Left ventricle myocardium inferior (tissue), 1 donor: ENCODE measurements around the gene FAM110A. TPM values are rescaled to one million over a fixed set of nuclear protein-coding genes. Genes with fewer than 3 reads are reported as not detected.

Source experiments
- DNase-seq: peaks from one replicate; pipeline ENCODE4 v3.0.0-alpha.2; 2020
- H3K27ac ChIP-seq: fragments of 200-600 bp; replicated peaks from 2 replicates; pipeline ENCODE4 v1.8.0; 2021
- H3K27me3 ChIP-seq: fragments of 200-600 bp; 2 replicates; pipeline ENCODE4 v1.8.0; 2021; ENCODE audit warnings: low read depth
- H3K36me3 ChIP-seq: fragments of 200-600 bp; 2 replicates; pipeline ENCODE4 v1.8.0; 2021
- H3K4me1 ChIP-seq: fragments of 200-600 bp; 2 replicates; pipeline ENCODE4 v1.8.0; 2021
- H3K4me3 ChIP-seq: fragments of 200-600 bp; 2 replicates; pipeline ENCODE4 v1.8.0; 2021; ENCODE audit warnings: mild to moderate bottlenecking, moderate library complexity
- H3K9me3 ChIP-seq: fragments of 200-600 bp; replicated peaks from 2 replicates; pipeline ENCODE4 v1.8.0; 2021
- CTCF ChIP-seq: fragments of 200-600 bp; IDR thresholded peaks from 2 replicates; pipeline ENCODE4 v1.8.0; 2021; ENCODE audit warnings: antibody characterized with exemption, mild to moderate bottlenecking, borderline replicate concordance
- intact Hi-C: fragments of 100-400 bp; cut with micrococcal nuclease; formaldehyde crosslinking; loops from one replicate; pipeline ENCODE4 v1.11.0; 2022
- total RNA-seq: library from RNA; stranded (reverse); fragmentation: NEBNext Ultra II Directional; extraction: Animal tissue kit (Norgen Biotek cat#: 25700); gene quantifications from one replicate; pipeline ENCODE4 v1.2.1, GENCODE V29; 2021
- donor health status: DM: no; HTN: yes; CAD: no; lungs with severe emphysema.

Gene FAM110A
- total RNA-seq, 1 donor from 2014 or later = 2.0 TPM

GRCh38 chr20:821731-822065 lies 11.8 kb upstream of the FAM110A start:
- Histone ChIP-seq H3K4me3 (no peak overlapping the region), H3K9me3 (no peaks in the 10 kb centered on the region), H3K27me3 (no peaks in the 10 kb centered on the region), H3K36me3 (no peaks in the 10 kb centered on the region), H3K4me1 (peaks cover 23% of the 10 kb centered on the region), H3K27ac (peak overlapping the region; percentile 65)
- no peak for DNase-seq
- intact Hi-C loops = no loop called here
- TF ChIP-seq CTCF = no peak

- DNase-seq = no peak
- Histone ChIP-seq H3K4me3 (no peak overlapping the region), H3K36me3 (no peaks in the 10 kb centered on the region), H3K9me3 (no peaks in the 10 kb centered on the region), H3K27me3 (no peaks in the 10 kb centered on the region), H3K4me1 (peaks cover 23% of the 10 kb centered on the region), H3K27ac (no peak overlapping the region)
- TF ChIP-seq CTCF = no peak
- intact Hi-C loops = no loop called here
Observed at GRCh38 chr20:822651-823573, 10.6 kb upstream of the FAM110A start.

GRCh38 chr20:823574-823902 lies 10.0 kb upstream of the FAM110A start:
- Histone ChIP-seq H3K9me3 (no peaks in the 10 kb centered on the region), H3K27me3 (no peaks in the 10 kb centered on the region), H3K36me3 (no peaks in the 10 kb centered on the region), H3K4me3 (no peak overlapping the region), H3K27ac (no peak overlapping the region), H3K4me1 (peaks cover 23% of the 10 kb centered on the region)
- TF ChIP-seq CTCF = no peak
- intact Hi-C loops = no loop called here
- DNase-seq = no peak

GRCh38 chr20:824490-824889 lies 9.0 kb upstream of the FAM110A start:
- H3K27me3 ChIP-seq = no peaks in the 10 kb centered on the region
- H3K27ac ChIP-seq = no peak overlapping the region
- H3K4me3 ChIP-seq = no peak overlapping the region
- intact Hi-C loops = no loop called here
- no peak for TF ChIP-seq CTCF
- no peak for DNase-seq
- H3K36me3 ChIP-seq = no peaks in the 10 kb centered on the region
- no peaks in the 10 kb centered on the region for H3K9me3 ChIP-seq
- peaks cover 23% of the 10 kb centered on the region for H3K4me1 ChIP-seq

GRCh38 chr20:824916-825315 lies 8.6 kb upstream of the FAM110A start:
- no peak overlapping the region for H3K27ac ChIP-seq
- peaks cover 23% of the 10 kb centered on the region for H3K4me1 ChIP-seq
- no peaks in the 10 kb centered on the region for H3K27me3 ChIP-seq
- no peaks in the 10 kb centered on the region for H3K36me3 ChIP-seq
- H3K4me3 ChIP-seq = no peak overlapping the region
- intact Hi-C loops = no loop called here
- DNase-seq = no peak
- no peaks in the 10 kb centered on the region for H3K9me3 ChIP-seq
- TF ChIP-seq CTCF = no peak
